ENCODE measurements around the gene CDKAL1.

Gene CDKAL1

GRCh38 chr6:21138336-21139069 is 604.2 kb downstream of the CDKAL1 start:
- no peak for DNase-seq (ENCODE audit: low read depth in 2 of 2)

GRCh38 chr6:21140966-21141365 is 606.7 kb downstream of the CDKAL1 start:
- DNase-seq (ENCODE audit: low read depth in 2 of 2), result no peak

- no peak for DNase-seq (ENCODE audit: low read depth in 2 of 2)
These were observed 607.5 kb downstream of the CDKAL1 start for GRCh38 chr6:21141616-21142303.

- DNase-seq (ENCODE audit: low read depth in 2 of 2), result no peak
These were observed 608.5 kb downstream of the CDKAL1 start for GRCh38 chr6:21142741-21143140.

- DNase-seq (ENCODE audit: low read depth in 2 of 2), result no peak
These were observed 609.4 kb downstream of the CDKAL1 start for GRCh38 chr6:21143645-21144044.

- DNase-seq (ENCODE audit: low read depth in 2 of 2), result no peak
These were observed 610.7 kb downstream of the CDKAL1 start for GRCh38 chr6:21144928-21145327.

- DNase-seq (ENCODE audit: low read depth in 2 of 2), result no peak
These were observed 613.7 kb downstream of the CDKAL1 start for GRCh38 chr6:21147995-21148394.

GRCh38 chr6:21149470-21149869 is 615.2 kb downstream of the CDKAL1 start:
- DNase-seq (ENCODE audit: low read depth in 2 of 2), result no peak

- no peak for DNase-seq (ENCODE audit: low read depth in 2 of 2)
These were observed 616.4 kb downstream of the CDKAL1 start for GRCh38 chr6:21150667-21151066.

GRCh38 chr6:21151119-21151518 is 616.9 kb downstream of the CDKAL1 start:
- DNase-seq (ENCODE audit: low read depth in 2 of 2), result no peak

- no peak for DNase-seq (ENCODE audit: low read depth in 2 of 2)
These were observed 617.3 kb downstream of the CDKAL1 start for GRCh38 chr6:21151530-21151929.

GRCh38 chr6:21157186-21157929 is 623.1 kb downstream of the CDKAL1 start:
- no peak for DNase-seq (ENCODE audit: low read depth in 2 of 2)

GRCh38 chr6:21158149-21158548 is 623.9 kb downstream of the CDKAL1 start:
- DNase-seq (ENCODE audit: low read depth in 2 of 2), result no peak

GRCh38 chr6:21158873-21159272 is 624.6 kb downstream of the CDKAL1 start:
- DNase-seq (ENCODE audit: low read depth in 2 of 2), result no peak

GRCh38 chr6:21159465-21159864 is 625.2 kb downstream of the CDKAL1 start:
- no peak for DNase-seq (ENCODE audit: low read depth in 2 of 2)

- no peak for DNase-seq (ENCODE audit: low read depth in 2 of 2)
These were observed 627.5 kb downstream of the CDKAL1 start for GRCh38 chr6:21161707-21162106.

- DNase-seq (ENCODE audit: low read depth in 2 of 2), result no peak
These were observed 629.0 kb downstream of the CDKAL1 start for GRCh38 chr6:21163110-21163837.

- no peak for DNase-seq (ENCODE audit: low read depth in 2 of 2)
These were observed 629.6 kb downstream of the CDKAL1 start for GRCh38 chr6:21163838-21164180.

- DNase-seq (ENCODE audit: low read depth in 2 of 2), result no peak
These were observed 630.6 kb downstream of the CDKAL1 start for GRCh38 chr6:21164768-21165326.

GRCh38 chr6:21166754-21167153 is 632.5 kb downstream of the CDKAL1 start:
- DNase-seq (ENCODE audit: low read depth in 2 of 2), result no peak

- DNase-seq (ENCODE audit: low read depth in 2 of 2), result no peak
These were observed 633.5 kb downstream of the CDKAL1 start for GRCh38 chr6:21167790-21168189.

- DNase-seq (ENCODE audit: low read depth in 2 of 2), result no peak
These were observed 637.5 kb downstream of the CDKAL1 start for GRCh38 chr6:21171801-21172200.
